RWPE2 (cell line): ENCODE measurements around the gene NFIL3.

Experiments
- ATAC-seq: fragments of 200-7000 bp; cut with Tn5 transposase; 3 replicates; pipeline ENCODE4 v1.9.1; 2021; ENCODE audit warnings: low read depth
- DNase-seq: peaks from one replicate; pipeline ENCODE4 v3.0.0-alpha.2; 2020; ENCODE audit warnings: low spot score
- H3K27ac ChIP-seq: fragments of 450-650 bp; 2 replicates; pipeline ENCODE4 v1.5.1; 2017; ENCODE audit warnings: mild to moderate bottlenecking; ENCODE audit not compliant: poor library complexity, severe bottlenecking
- H3K27me3 ChIP-seq: fragments of 250-450 bp; sonication (Bioruptor Pico); 2 replicates; pipeline ENCODE4 v1.5.1; 2021; ENCODE audit warnings: mild to moderate bottlenecking, moderate library complexity; ENCODE audit not compliant: insufficient read depth, poor library complexity, severe bottlenecking
- H3K36me3 ChIP-seq: fragments of 250-450 bp; sonication (Bioruptor Pico); 2 replicates; pipeline ENCODE4 v1.5.1; 2020; ENCODE audit warnings: low read depth, mild to moderate bottlenecking, moderate library complexity
- H3K4me1 ChIP-seq: fragments of 250-450 bp; sonication (Bioruptor Pico); 2 replicates; pipeline ENCODE4 v1.5.1; 2021; ENCODE audit warnings: mild to moderate bottlenecking, moderate library complexity; ENCODE audit not compliant: insufficient read depth, poor library complexity, severe bottlenecking
- H3K4me3 ChIP-seq: fragments of 250-450 bp; sonication (Bioruptor Pico); 2 replicates; pipeline ENCODE4 v1.5.1; 2021; ENCODE audit warnings: mild to moderate bottlenecking, moderate library complexity; ENCODE audit not compliant: severe bottlenecking
- H3K9me3 ChIP-seq: fragments of 250-450 bp; sonication (Bioruptor Pico); 2 replicates; pipeline ENCODE4 v1.5.1; 2021; ENCODE audit warnings: mild to moderate bottlenecking, moderate library complexity; ENCODE audit not compliant: severe bottlenecking
- TF ChIP-seq, protein P1 (sequence below): fragments of 450-650 bp; IDR thresholded peaks from one replicate; pipeline ENCODE4 v1.5.1; 2017; ENCODE audit warnings: mild to moderate bottlenecking, moderate library complexity; ENCODE audit not compliant: poor library complexity, severe bottlenecking

Gene NFIL3

DNA sequence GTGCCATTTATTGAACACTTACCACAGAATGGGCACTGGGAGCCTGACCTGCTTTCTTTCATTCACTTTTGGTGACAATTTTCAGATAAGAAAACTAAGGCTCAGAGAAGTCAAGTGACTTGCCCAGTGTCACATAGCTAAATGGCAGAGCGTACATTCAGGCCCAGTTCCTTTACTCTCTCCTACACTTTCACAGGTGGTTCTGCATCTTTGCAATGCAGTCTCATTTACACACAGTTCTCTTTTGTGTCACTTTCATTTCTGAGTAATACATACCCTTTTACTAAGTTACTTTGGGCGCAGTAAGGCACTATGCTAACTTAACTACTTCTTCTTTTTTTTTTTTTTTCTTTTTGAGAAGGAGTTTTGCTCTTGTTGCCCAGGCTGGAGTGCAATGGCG, 8.3 kb downstream of the NFIL3 start:
- TF ChIP-seq, protein P1, sequence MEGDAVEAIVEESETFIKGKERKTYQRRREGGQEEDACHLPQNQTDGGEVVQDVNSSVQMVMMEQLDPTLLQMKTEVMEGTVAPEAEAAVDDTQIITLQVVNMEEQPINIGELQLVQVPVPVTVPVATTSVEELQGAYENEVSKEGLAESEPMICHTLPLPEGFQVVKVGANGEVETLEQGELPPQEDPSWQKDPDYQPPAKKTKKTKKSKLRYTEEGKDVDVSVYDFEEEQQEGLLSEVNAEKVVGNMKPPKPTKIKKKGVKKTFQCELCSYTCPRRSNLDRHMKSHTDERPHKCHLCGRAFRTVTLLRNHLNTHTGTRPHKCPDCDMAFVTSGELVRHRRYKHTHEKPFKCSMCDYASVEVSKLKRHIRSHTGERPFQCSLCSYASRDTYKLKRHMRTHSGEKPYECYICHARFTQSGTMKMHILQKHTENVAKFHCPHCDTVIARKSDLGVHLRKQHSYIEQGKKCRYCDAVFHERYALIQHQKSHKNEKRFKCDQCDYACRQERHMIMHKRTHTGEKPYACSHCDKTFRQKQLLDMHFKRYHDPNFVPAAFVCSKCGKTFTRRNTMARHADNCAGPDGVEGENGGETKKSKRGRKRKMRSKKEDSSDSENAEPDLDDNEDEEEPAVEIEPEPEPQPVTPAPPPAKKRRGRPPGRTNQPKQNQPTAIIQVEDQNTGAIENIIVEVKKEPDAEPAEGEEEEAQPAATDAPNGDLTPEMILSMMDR, result no peak
- Histone ChIP-seq H3K9me3 (no peaks in the 10 kb centered on the region), H3K27ac (no peak overlapping the region), H3K27me3 (no peaks in the 10 kb centered on the region), H3K4me3 (no peak overlapping the region), H3K4me1 (peaks cover 73% of the 10 kb centered on the region), H3K36me3 (peaks cover 9% of the 10 kb centered on the region)
- no peak for DNase-seq
- no peak for ATAC-seq

- TF ChIP-seq, protein P1, result no peak
- Histone ChIP-seq H3K27me3 (no peaks in the 10 kb centered on the region), H3K4me1 (peaks cover 54% of the 10 kb centered on the region), H3K9me3 (no peaks in the 10 kb centered on the region), H3K36me3 (peaks cover 30% of the 10 kb centered on the region), H3K4me3 (no peak overlapping the region), H3K27ac (peak overlapping the region; percentile 74)
- DNase-seq, result no peak
- peak; percentile 10; the same call in 2 of the 3 replicates for ATAC-seq
Measured at GRCh38 chr9:91412941-91413340, 10.7 kb downstream of the NFIL3 start.

DNA sequence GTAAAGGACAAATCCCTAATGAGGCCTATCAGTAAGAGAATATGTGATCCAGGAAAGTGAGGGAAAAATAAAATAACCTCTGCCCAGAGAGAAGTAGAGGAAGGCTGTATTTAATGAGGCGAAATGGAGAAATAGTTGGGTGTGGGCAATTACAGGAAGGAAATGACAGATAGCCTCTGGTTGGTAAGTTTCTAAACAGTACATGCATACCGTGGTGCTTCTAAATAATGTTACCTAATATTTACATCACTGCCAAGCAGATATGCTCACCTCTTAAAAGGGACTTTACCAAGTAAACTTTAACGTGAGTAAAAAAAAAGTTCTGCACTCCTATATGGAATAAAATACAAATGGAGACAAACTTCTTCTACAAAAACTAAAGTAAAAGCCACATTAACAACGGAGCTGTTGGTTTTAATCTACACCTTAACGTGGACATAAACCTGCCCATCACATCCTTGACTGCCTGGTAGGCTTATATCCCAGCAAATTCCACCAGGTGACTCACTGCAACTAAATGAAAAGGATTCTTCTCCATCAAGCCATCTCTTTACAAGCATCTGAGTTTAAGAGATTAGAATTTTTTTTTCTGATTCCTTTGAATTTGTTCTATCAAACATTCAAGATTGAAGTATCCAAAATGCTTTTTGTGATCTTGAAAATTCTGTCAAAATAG, 12.4 kb downstream of the NFIL3 start:
- no peaks in the 10 kb centered on the region for H3K9me3 ChIP-seq
- ATAC-seq (peak; percentile 88), DNase-seq (no peak)
- no peaks in the 10 kb centered on the region for H3K27me3 ChIP-seq
- peaks cover 37% of the 10 kb centered on the region for H3K4me1 ChIP-seq
- TF ChIP-seq, protein P1, result peak; percentile 14
- H3K4me3 ChIP-seq, result no peak overlapping the region
- H3K36me3 ChIP-seq, result peaks cover 26% of the 10 kb centered on the region
- peak overlapping the region; percentile 74 for H3K27ac ChIP-seq

DNA sequence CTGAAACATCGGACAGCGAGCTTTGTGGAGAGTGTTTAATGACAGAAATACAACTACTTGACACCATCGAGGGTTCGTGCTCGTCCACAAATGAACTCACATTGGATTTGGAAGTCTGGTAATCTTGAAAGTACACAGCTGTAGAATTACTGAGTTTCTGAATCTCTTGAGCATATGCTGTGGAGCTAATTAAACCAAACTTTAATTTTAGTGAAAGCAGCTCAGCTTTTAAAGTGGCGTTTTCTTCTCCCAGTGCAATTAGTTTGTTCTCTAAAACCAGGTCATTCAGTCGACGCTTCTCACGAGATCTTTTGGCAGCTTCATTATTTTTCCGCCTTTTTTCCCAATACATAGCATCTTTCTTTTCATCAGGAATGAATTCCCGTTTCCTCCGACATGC, 13.5 kb downstream of the NFIL3 start:
- no peaks in the 10 kb centered on the region for H3K9me3 ChIP-seq
- H3K36me3 ChIP-seq, result peaks cover 26% of the 10 kb centered on the region
- H3K4me1 ChIP-seq, result peaks cover 35% of the 10 kb centered on the region
- no peak overlapping the region for H3K4me3 ChIP-seq
- no peak for ATAC-seq
- H3K27me3 ChIP-seq, result no peaks in the 10 kb centered on the region
- H3K27ac ChIP-seq, result peak overlapping the region; percentile 74
- DNase-seq, result no peak
- TF ChIP-seq, protein P1, result no peak

DNA sequence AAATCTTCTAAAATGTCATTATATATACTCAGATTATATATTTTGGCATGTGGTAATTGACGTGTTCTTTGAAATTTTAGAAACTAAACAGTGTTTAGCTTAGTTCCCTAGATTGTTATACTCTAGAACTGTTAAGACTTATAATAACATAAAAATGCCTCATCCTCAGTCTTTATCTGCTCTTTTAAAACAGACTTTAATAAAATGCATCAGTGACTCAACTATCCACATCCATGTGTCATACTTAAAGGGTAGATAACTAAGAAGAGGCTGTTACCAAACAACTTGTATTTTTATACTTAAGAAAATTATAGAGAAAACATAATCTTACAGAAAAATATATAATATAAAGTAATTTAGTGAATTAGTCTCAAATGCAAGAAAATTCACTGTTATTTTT, 15.2 kb downstream of the NFIL3 start:
- Histone ChIP-seq H3K27me3 (no peaks in the 10 kb centered on the region), H3K9me3 (no peaks in the 10 kb centered on the region), H3K4me1 (peaks cover 32% of the 10 kb centered on the region), H3K36me3 (peaks cover 26% of the 10 kb centered on the region), H3K27ac (no peak overlapping the region), H3K4me3 (no peak overlapping the region)
- TF ChIP-seq, protein P1, result no peak
- DNase-seq (no peak), ATAC-seq (no peak)
